GM23338 (cell line): ENCODE measurements around the gene DGCR6L. TPM values are rescaled to one million over a fixed set of nuclear protein-coding genes. Genes with fewer than 3 reads are reported as not detected.
"Not testable (repeated sequence)": the region's sequence is repeated elsewhere in the genome, so short reads cannot be mapped to it uniquely, and the experiment has no call there.

Experiments used
- ATAC-seq: fragments of 200-7000 bp; cut with Tn5 transposase; 3 replicates; pipeline ENCODE4 v1.9.1; 2020
- DNase-seq: peaks from one replicate; pipeline ENCODE4 v3.0.0-alpha.2; 2015; ENCODE audit warnings: low spot score
- H2AFZ ChIP-seq: fragments of 200-600 bp; sonication (generic); 2 replicates; pipeline ENCODE4 v1.8.0; 2016; ENCODE audit warnings: antibody characterized with exemption, mild to moderate bottlenecking, moderate library complexity
- H3F3A ChIP-seq: fragments of 200-600 bp; sonication (generic); replicated peaks from 2 replicates; pipeline ENCODE4 v1.8.0; 2017; ENCODE audit warnings: antibody characterized with exemption, mixed run types, low read depth
- H3K27ac ChIP-seq: fragments of 200-600 bp; sonication (generic); 2 replicates; pipeline ENCODE4 v1.6.1; 2016; ENCODE audit warnings: low read depth
- H3K27me3 ChIP-seq: fragments of 200-600 bp; sonication (generic); 2 replicates; pipeline ENCODE4 v1.8.0; 2016; ENCODE audit warnings: mild to moderate bottlenecking, mixed run types, moderate library complexity; ENCODE audit not compliant: insufficient read depth
- H3K36me3 ChIP-seq: fragments of 200-600 bp; sonication (generic); 2 replicates; pipeline ENCODE4 v1.8.0; 2016; ENCODE audit warnings: mild to moderate bottlenecking; ENCODE audit not compliant: insufficient read depth
- H3K4me1 ChIP-seq: fragments of 200-600 bp; sonication (generic); 2 replicates; pipeline ENCODE4 v1.8.0; 2016; ENCODE audit warnings: mild to moderate bottlenecking, moderate library complexity; ENCODE audit not compliant: insufficient read depth
- H3K4me2 ChIP-seq: fragments of 200-600 bp; sonication (generic); 2 replicates; pipeline ENCODE4 v1.7.1; 2017; ENCODE audit warnings: mixed run types
- H3K4me3 ChIP-seq: fragments of 200-600 bp; sonication (generic); 2 replicates; pipeline ENCODE4 v1.6.1; 2016; ENCODE audit warnings: mixed run types
- H3K79me2 ChIP-seq: fragments of 200-600 bp; sonication (generic); replicated peaks from 2 replicates; pipeline ENCODE4 v1.8.0; 2017; ENCODE audit warnings: mild to moderate bottlenecking; ENCODE audit not compliant: insufficient read depth
- H3K9me2 ChIP-seq: fragments of 200-600 bp; sonication (generic); 2 replicates; pipeline ENCODE4 v1.8.0; 2017; ENCODE audit not compliant: insufficient read depth
- H4K20me1 ChIP-seq: fragments of 200-600 bp; sonication (generic); replicated peaks from 2 replicates; pipeline ENCODE4 v1.8.0; 2017; ENCODE audit warnings: mild to moderate bottlenecking; ENCODE audit not compliant: insufficient read depth
- H3K27ac Mint-ChIP-seq: 2 replicates; pipeline ENCODE4 v1.8.0; 2020; ENCODE audit warnings: inconsistent platforms, mild to moderate bottlenecking, moderate library complexity, mixed read lengths
- H3K27me3 Mint-ChIP-seq: 3 replicates; pipeline ENCODE4 v1.8.0; 2022; ENCODE audit warnings: low read depth, mild to moderate bottlenecking, moderate library complexity, mixed read lengths, inconsistent platforms; ENCODE audit not compliant: insufficient read depth, poor library complexity
- H3K36me3 Mint-ChIP-seq: 3 replicates; pipeline ENCODE4 v1.8.0; 2021; ENCODE audit warnings: low read depth, mild to moderate bottlenecking, inconsistent platforms, moderate library complexity, mixed read lengths
- H3K4me1 Mint-ChIP-seq: 3 replicates; pipeline ENCODE4 v1.8.0; 2020; ENCODE audit warnings: mild to moderate bottlenecking, inconsistent platforms, mixed read lengths
- H3K4me3 Mint-ChIP-seq: 3 replicates; pipeline ENCODE4 v1.8.0; 2021; ENCODE audit warnings: moderate library complexity, mild to moderate bottlenecking, inconsistent platforms, mixed read lengths
- H3K9me3 Mint-ChIP-seq: 3 replicates; pipeline ENCODE4 v1.8.0; 2020; ENCODE audit warnings: moderate library complexity, mild to moderate bottlenecking, inconsistent platforms, mixed read lengths
- CREB1 ChIP-seq: fragments of 250-450 bp; sonication (Bioruptor Pico); IDR thresholded peaks from 2 replicates; pipeline ENCODE4 v1.5.0; 2020; ENCODE audit warnings: low read depth, mild to moderate bottlenecking, moderate library complexity
- EZH2 ChIP-seq: fragments of 200-600 bp; sonication (generic); IDR thresholded peaks from one replicate; pipeline ENCODE4 v1.8.0; 2017; ENCODE audit warnings: antibody characterized with exemption, mild to moderate bottlenecking, low read depth; ENCODE audit not compliant: unreplicated experiment
- EZH2phosphoT487 ChIP-seq: fragments of 200-600 bp; sonication (generic); IDR thresholded peaks from one replicate; pipeline ENCODE4 v1.8.1; 2018; ENCODE audit warnings: antibody characterized with exemption; ENCODE audit not compliant: unreplicated experiment
- JUNB ChIP-seq: IDR thresholded peaks from one replicate; pipeline ENCODE4 v1.6.1; 2016; ENCODE audit warnings: antibody characterized with exemption; ENCODE audit not compliant: unreplicated experiment
- NANOG ChIP-seq: IDR thresholded peaks from 2 replicates; pipeline ENCODE4 v1.6.1; 2016; ENCODE audit warnings: antibody characterized with exemption, borderline replicate concordance
- POLR2AphosphoS5 ChIP-seq: IDR thresholded peaks from 2 replicates; pipeline ENCODE4 v1.6.1; 2016; ENCODE audit warnings: antibody characterized with exemption, low read depth
- STAT1 ChIP-seq: IDR thresholded peaks from one replicate; pipeline ENCODE4 v1.6.1; 2016; ENCODE audit warnings: antibody characterized with exemption; ENCODE audit not compliant: unreplicated experiment
- ZNF114 ChIP-seq: fragments of 250-450 bp; sonication (Bioruptor Pico); IDR thresholded peaks from 2 replicates; pipeline ENCODE4 v1.5.0; 2020; ENCODE audit warnings: mild to moderate bottlenecking, moderate library complexity
- ZNF331 ChIP-seq: fragments of 250-450 bp; sonication (Bioruptor Pico); IDR thresholded peaks from 2 replicates; pipeline ENCODE4 v1.5.0; 2020; ENCODE audit warnings: low read depth, mild to moderate bottlenecking, moderate library complexity
- polyA plus RNA-seq: library from polyadenylated mRNA; unstranded; fragments of >200 nt; fragmentation: Nextera tagmentation; extraction: Ambion mirVana; gene quantifications from 2 replicates; pipeline ENCODE4 v1.2.1, GENCODE V29; 2016
- total RNA-seq: library from RNA; depleted of rRNA; stranded (reverse); fragments of >200 nt; shearing (Covaris generic); gene quantifications from 2 replicates; pipeline ENCODE4 v1.2.3, GENCODE V29; 2014
- TF ChIP-seq, protein P1 (sequence below): IDR thresholded peaks from 2 replicates; pipeline ENCODE4 v1.6.1; 2016; ENCODE audit warnings: antibody characterized with exemption
- TF ChIP-seq, protein P2 (sequence below), 2 experiments: fragments of 200-600 bp in 1 of 2; sonication (generic) in 1 of 2; conservative IDR thresholded peaks; 2 replicates each; pipeline versions ENCODE4 v1.5.1 to v1.6.1; 2016 to 2017; ENCODE audit warnings: antibody characterized with exemption in 2 of 2, low read depth in 2 of 2, mild to moderate bottlenecking in 2 of 2, moderate library complexity in 1 of 2

The DGCR6L gene
- total and polyA plus RNA-seq, 2 experiments from 2014 or later, result 66.3 to 85.9 TPM

DNA sequence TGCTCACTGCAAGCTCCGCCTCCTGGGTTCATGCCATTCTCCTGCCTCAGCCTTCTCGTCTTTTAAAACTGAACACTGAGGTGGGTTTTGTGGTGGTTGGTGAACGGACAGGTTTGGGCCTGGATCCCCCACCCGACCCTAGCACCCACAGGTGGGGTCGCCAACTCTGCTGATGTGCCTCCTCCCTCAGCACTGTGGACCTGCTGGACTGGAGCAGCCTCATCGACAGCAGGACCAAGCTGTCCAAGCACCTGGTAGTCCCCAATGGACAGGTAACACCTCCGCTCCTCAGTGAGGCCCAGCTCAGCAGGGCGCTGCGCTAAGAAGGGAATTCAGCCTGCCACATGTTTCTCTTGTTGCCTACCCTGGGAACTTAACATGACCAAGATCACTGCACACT is 15.2 kb downstream of the DGCR6L start:
- peaks cover 21% of the 10 kb centered on the region for H3K27me3 Mint-ChIP-seq

GRCh38 chr22:20303229-20303534 is 16.7 kb downstream of the DGCR6L start:
- not testable (repeated sequence) for H3K27ac ChIP-seq
- peaks cover 24% of the 10 kb centered on the region for H3K27me3 Mint-ChIP-seq

More for the DNA sequence above, 15.2 kb downstream of the DGCR6L start:
- Histone ChIP-seq H3F3A (no peaks in the 10 kb centered on the region), H3K79me2 (no peaks in the 10 kb centered on the region), H3K4me1 (no peaks in the 10 kb centered on the region), H3K36me3 (no peaks in the 10 kb centered on the region), H3K4me2 (no peak overlapping the region), H4K20me1 (no peaks in the 10 kb centered on the region), H3K27ac (no peak overlapping the region), H3K27me3 (peaks cover 21% of the 10 kb centered on the region), H3K4me3 (no peak overlapping the region), H2AFZ (no peak overlapping the region), H3K9me2 (no peaks in the 10 kb centered on the region)
- no peak for TF ChIP-seq NANOG
- Mint-ChIP-seq H3K9me3 (no peaks in the 10 kb centered on the region), H3K4me1 (0 out of 3 replicates have a peak, but pooled peaks cover 3% of the 10 kb centered on the region), H3K4me3 (no peak overlapping the region), H3K36me3 (no peaks in the 10 kb centered on the region), H3K27ac (no peak overlapping the region)
- ATAC-seq (no peak), DNase-seq (no peak)

GRCh38 chr22:20302438-20303228 is 17.2 kb downstream of the DGCR6L start:
- no peaks in the 10 kb centered on the region for H3K79me2 ChIP-seq
- no peak overlapping the region for H3K27ac ChIP-seq
- H3K4me1 Mint-ChIP-seq, result peaks cover 3% of the 10 kb centered on the region; the same call in 1 of the 3 replicates
- DNase-seq (no peak), ATAC-seq (no peak)
- H3K36me3 Mint-ChIP-seq, result no peaks in the 10 kb centered on the region
- no peaks in the 10 kb centered on the region; the same call in 2 of the 3 replicates for H3K9me3 Mint-ChIP-seq
- peaks cover 31% of the 10 kb centered on the region for H3K27me3 ChIP-seq
- no peaks in the 10 kb centered on the region for H3K9me2 ChIP-seq
- H3K27ac Mint-ChIP-seq, result no peak overlapping the region
- no peaks in the 10 kb centered on the region for H4K20me1 ChIP-seq
- no peak overlapping the region for H3K4me3 Mint-ChIP-seq
- H3K36me3 ChIP-seq, result no peaks in the 10 kb centered on the region
- peaks cover 29% of the 10 kb centered on the region for H3K27me3 Mint-ChIP-seq
- no peak overlapping the region for H3K4me2 ChIP-seq
- no peak overlapping the region for H3K4me3 ChIP-seq
- no peak overlapping the region for H2AFZ ChIP-seq
- no peaks in the 10 kb centered on the region for H3F3A ChIP-seq
- H3K4me1 ChIP-seq, result no peaks in the 10 kb centered on the region; the same call in 1 of the 2 replicates
- TF ChIP-seq ZNF114 (no peak), JUNB (no peak), EZH2phosphoT487 (no peak), CREB1 (CRISPR knock-in tag) (no peak), POLR2AphosphoS5 (no peak), EZH2 (no peak), STAT1 (no peak), ZNF331 (CRISPR knock-in tag) (no peak)
- TF ChIP-seq, protein P1, sequence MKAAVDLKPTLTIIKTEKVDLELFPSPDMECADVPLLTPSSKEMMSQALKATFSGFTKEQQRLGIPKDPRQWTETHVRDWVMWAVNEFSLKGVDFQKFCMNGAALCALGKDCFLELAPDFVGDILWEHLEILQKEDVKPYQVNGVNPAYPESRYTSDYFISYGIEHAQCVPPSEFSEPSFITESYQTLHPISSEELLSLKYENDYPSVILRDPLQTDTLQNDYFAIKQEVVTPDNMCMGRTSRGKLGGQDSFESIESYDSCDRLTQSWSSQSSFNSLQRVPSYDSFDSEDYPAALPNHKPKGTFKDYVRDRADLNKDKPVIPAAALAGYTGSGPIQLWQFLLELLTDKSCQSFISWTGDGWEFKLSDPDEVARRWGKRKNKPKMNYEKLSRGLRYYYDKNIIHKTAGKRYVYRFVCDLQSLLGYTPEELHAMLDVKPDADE, result no peak
- TF ChIP-seq, protein P2, sequence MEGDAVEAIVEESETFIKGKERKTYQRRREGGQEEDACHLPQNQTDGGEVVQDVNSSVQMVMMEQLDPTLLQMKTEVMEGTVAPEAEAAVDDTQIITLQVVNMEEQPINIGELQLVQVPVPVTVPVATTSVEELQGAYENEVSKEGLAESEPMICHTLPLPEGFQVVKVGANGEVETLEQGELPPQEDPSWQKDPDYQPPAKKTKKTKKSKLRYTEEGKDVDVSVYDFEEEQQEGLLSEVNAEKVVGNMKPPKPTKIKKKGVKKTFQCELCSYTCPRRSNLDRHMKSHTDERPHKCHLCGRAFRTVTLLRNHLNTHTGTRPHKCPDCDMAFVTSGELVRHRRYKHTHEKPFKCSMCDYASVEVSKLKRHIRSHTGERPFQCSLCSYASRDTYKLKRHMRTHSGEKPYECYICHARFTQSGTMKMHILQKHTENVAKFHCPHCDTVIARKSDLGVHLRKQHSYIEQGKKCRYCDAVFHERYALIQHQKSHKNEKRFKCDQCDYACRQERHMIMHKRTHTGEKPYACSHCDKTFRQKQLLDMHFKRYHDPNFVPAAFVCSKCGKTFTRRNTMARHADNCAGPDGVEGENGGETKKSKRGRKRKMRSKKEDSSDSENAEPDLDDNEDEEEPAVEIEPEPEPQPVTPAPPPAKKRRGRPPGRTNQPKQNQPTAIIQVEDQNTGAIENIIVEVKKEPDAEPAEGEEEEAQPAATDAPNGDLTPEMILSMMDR (conservative IDR thresholded peaks at IDR 0.05; ENCODE audit: low read depth in 2 of 2), result no peak

More at GRCh38 chr22:20303229-20303534, 16.7 kb downstream of the DGCR6L start:
- H3K36me3 Mint-ChIP-seq, H3K4me1 ChIP-seq, H3K4me2 ChIP-seq, H3K79me2 ChIP-seq, H3K27ac Mint-ChIP-seq, DNase-seq, H4K20me1 ChIP-seq, H3K4me3 ChIP-seq, H3K36me3 ChIP-seq, H3K4me1 Mint-ChIP-seq, H3K9me2 ChIP-seq, H3F3A ChIP-seq, ATAC-seq, H3K4me3 Mint-ChIP-seq, H3K9me3 Mint-ChIP-seq, H2AFZ ChIP-seq: not testable (repeated sequence)
- H3K27me3 ChIP-seq, result peaks cover 25% of the 10 kb centered on the region
